ENCODE measurements around the gene CUEDC1.
A peak's percentile ranks its signal among the peaks of the same experiment; 100 is the strongest.

GRCh38 chr17:57902800-57903759 lies 52.1 kb downstream of the CUEDC1 start:
- no peak for TF ChIP-seq CTCF (IDR thresholded peaks at IDR 0.05)
- peak in 1 of 2 donors; percentile 39 for TF ChIP-seq POLR2A (IDR thresholded peaks at IDR 0.05)
